Activated CD8-positive, alpha-beta T cell treated with anti-CD3 and anti-CD28 coated beads, Interleukin-2, amount 10 ng/mL, durations not matched to agents 7 days and 5 days (primary cell): ENCODE measurements around the gene CYP51A1. TPM values are rescaled to one million over a fixed set of nuclear protein-coding genes. Genes with fewer than 3 reads are reported as not detected.
"Not testable (repeated sequence)": the region's sequence is repeated elsewhere in the genome, so short reads cannot be mapped to it uniquely, and the experiment has no call there.

Source experiments
- ATAC-seq: fragments of 150-1000 bp; cut with Tn5 transposase; one replicate; pipeline ENCODE4 v1.10.0; 2021; ENCODE audit warnings: moderate library complexity
- CTCF ChIA-PET: fragments of 350-600 bp; sonication (Branson Sonifier 250); formaldehyde crosslinking; loops from one replicate; lab custom pipeline; 2021; ENCODE audit warnings: antibody characterized with exemption; lab: Charles Lee
- POLR2A ChIA-PET: fragments of 350-600 bp; sonication (Branson Sonifier 250); formaldehyde crosslinking; loops from one replicate; lab custom pipeline; 2021; ENCODE audit warnings: antibody characterized with exemption; lab: Charles Lee
- DNase-seq: peaks from one replicate; pipeline ENCODE4 v3.0.0-alpha.2; 2020
- H3K27ac Mint-ChIP-seq: one replicate; pipeline ENCODE4 v1.8.0; 2021; ENCODE audit warnings: mild to moderate bottlenecking, mixed read lengths
- H3K27me3 Mint-ChIP-seq: one replicate; pipeline ENCODE4 v1.8.0; 2021; ENCODE audit warnings: low read depth, mixed read lengths
- H3K36me3 Mint-ChIP-seq: one replicate; pipeline ENCODE4 v1.8.0; 2021; ENCODE audit warnings: low read depth, mixed read lengths
- H3K4me1 Mint-ChIP-seq: one replicate; pipeline ENCODE4 v1.8.0; 2021; ENCODE audit warnings: low read depth, mixed read lengths
- H3K4me3 Mint-ChIP-seq: one replicate; pipeline ENCODE4 v1.8.0; 2021; ENCODE audit warnings: mild to moderate bottlenecking, mixed read lengths
- H3K9me3 Mint-ChIP-seq: one replicate; pipeline ENCODE4 v1.8.0; 2022; ENCODE audit warnings: mixed read lengths; ENCODE audit not compliant: insufficient read depth
- total RNA-seq, 2 experiments: library from RNA; stranded (reverse); gene quantifications; one replicate each; pipeline ENCODE4 v1.2.3, GENCODE V29; 2021

CYP51A1 gene
- 10 to 100 TPM; 36.2 to 36.4 TPM for total RNA-seq

- Mint-ChIP-seq H3K36me3 (peaks cover 18% of the 10 kb centered on the region), H3K4me3 (peak within 1 kb of the TSS; percentile 95), H3K27ac (peak within 1 kb of the TSS; percentile 100), H3K4me1 (peaks cover 34% of the 10 kb centered on the region), H3K27me3 (no peaks in the 10 kb centered on the region), H3K9me3 (no peaks in the 10 kb centered on the region)
- peak; percentile 92 for ATAC-seq
- ChIA-PET CTCF (interaction anchor here (1.2 to 2.2 kb wide), 5 partner anchors 9 to 314 kb away, joined by 3 to 10 read pairs (median 3); partner anchors contain the start of genes GATAD1 and MTERF1), POLR2A (interaction anchor here (0.6 to 2.3 kb wide), 5 partner anchors 111 to 358 kb away, joined by 3 to 15 read pairs (median 10); partner anchors contain the start of genes AKAP9, ANKIB1, GATAD1 and KRIT1)
- peak; percentile 94 for DNase-seq
These were observed at the start of gene CYP51A1 for GRCh38 chr7:92134271-92135051. TSS of gene CYP51A1 (minus strand) at chr7:92134477. CDS start at chr7:92134364, 113 bp downstream.

- ATAC-seq (peak; percentile 100), DNase-seq (peak; percentile 92)
- H3K9me3 Mint-ChIP-seq: no peaks in the 10 kb centered on the region
- H3K36me3 Mint-ChIP-seq: no peaks in the 10 kb centered on the region
- ChIA-PET CTCF (interaction anchor here (0.5 to 1.4 kb wide), 21 partner anchors 10 to 269 kb away, joined by 3 to 13 read pairs (median 3); partner anchors contain the start of genes ANKIB1, GATAD1 and KRIT1), POLR2A (interaction anchor here (0.9 to 1.4 kb wide), 2 partner anchors 67 to 268 kb away, joined by 4 to 8 read pairs; partner anchors contain the start of genes ANKIB1, GATAD1 and KRIT1)
- H3K27me3 Mint-ChIP-seq: peaks cover 22% of the 10 kb centered on the region
- peak within 1 kb of the TSS; percentile 75 for H3K4me3 Mint-ChIP-seq
- H3K4me1 Mint-ChIP-seq: peaks cover 9% of the 10 kb centered on the region
- no peak within 1 kb of the TSS for H3K27ac Mint-ChIP-seq
These were observed 44.9 kb upstream of the CYP51A1 start, which contains the start of gene LRRD1 for GRCh38 chr7:92178928-92179924. TSS of gene LRRD1 (minus strand) at chr7:92179142. CDS start at chr7:92165202, 13,940 bp downstream.

DNA sequence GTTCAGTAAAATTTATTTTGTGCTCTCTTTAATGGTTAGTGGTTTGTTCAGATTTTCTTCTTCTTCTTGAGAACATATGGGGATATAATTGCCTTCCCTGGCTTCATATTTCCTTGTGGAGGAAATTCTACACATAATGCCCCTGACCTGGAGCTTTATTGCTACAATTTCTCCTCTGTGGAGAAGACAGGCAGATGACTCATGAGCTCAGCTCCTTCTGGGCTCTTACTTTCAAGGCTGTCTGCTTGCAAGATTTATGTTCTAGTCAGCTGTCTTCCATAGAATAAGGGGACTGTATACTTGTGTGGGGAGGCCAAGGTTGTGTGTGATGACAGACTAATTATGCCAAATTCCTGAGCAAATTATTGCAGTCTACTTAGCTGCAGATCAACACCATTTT lies 43.1 kb upstream of the CYP51A1 start:
- POLR2A ChIA-PET: no interaction called here
- H3K27ac Mint-ChIP-seq: no peak overlapping the region
- CTCF ChIA-PET: interaction anchor here (1.0 kb wide), 2 partner anchors 270 to 284 kb away, joined by 3 read pairs; partner anchors contain the start of gene GATAD1
- ATAC-seq (no peak), DNase-seq (no peak)
- H3K9me3 Mint-ChIP-seq: no peaks in the 10 kb centered on the region
- H3K4me1 Mint-ChIP-seq: peaks cover 9% of the 10 kb centered on the region
- no peaks in the 10 kb centered on the region for H3K36me3 Mint-ChIP-seq
- H3K27me3 Mint-ChIP-seq: peaks cover 32% of the 10 kb centered on the region
- H3K4me3 Mint-ChIP-seq: no peak overlapping the region

- H3K4me1 Mint-ChIP-seq, H3K9me3 Mint-ChIP-seq, POLR2A ChIA-PET, DNase-seq, H3K36me3 Mint-ChIP-seq, ATAC-seq, H3K4me3 Mint-ChIP-seq, H3K27ac Mint-ChIP-seq: not testable (repeated sequence)
- CTCF ChIA-PET: interaction anchor here (1.2 kb wide), 1 partner anchor 10 kb away, joined by 4 read pairs; the partner anchor contains the start of gene LRRD1
- H3K27me3 Mint-ChIP-seq: peaks cover 23% of the 10 kb centered on the region
These were observed 35.3 kb upstream of the CYP51A1 start for GRCh38 chr7:92169529-92169928.

DNA sequence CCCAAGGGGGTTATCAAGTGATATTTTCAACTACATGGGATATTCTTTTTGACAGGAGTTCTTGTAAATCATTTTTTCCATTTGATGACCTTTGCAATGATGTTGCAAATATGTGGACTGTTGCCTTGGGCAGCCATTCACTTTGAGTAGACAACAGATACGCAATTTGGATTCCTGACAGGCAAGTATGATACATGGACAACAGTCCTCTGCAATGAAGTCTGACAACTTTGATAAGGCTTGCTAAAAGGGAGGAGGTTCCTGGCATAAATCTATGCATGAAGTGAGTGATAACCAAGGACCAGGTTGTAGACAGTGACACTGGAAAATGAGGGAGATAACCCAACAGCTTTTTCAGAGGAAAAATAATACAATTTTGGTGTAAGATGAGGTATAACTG lies 27.0 kb upstream of the CYP51A1 start:
- H3K9me3 Mint-ChIP-seq: no peaks in the 10 kb centered on the region
- no peaks in the 10 kb centered on the region for H3K36me3 Mint-ChIP-seq
- H3K27ac Mint-ChIP-seq: no peak overlapping the region
- no peak for ATAC-seq
- DNase-seq: no peak
- CTCF ChIA-PET: interaction anchor here (1.3 kb wide), 1 partner anchor 263 kb away, joined by 6 read pairs; no protein-coding TSS in a partner anchor
- H3K4me1 Mint-ChIP-seq: peaks cover 5% of the 10 kb centered on the region
- no peak overlapping the region for H3K4me3 Mint-ChIP-seq
- peaks cover 17% of the 10 kb centered on the region for H3K27me3 Mint-ChIP-seq
- POLR2A ChIA-PET: no interaction called here

DNA sequence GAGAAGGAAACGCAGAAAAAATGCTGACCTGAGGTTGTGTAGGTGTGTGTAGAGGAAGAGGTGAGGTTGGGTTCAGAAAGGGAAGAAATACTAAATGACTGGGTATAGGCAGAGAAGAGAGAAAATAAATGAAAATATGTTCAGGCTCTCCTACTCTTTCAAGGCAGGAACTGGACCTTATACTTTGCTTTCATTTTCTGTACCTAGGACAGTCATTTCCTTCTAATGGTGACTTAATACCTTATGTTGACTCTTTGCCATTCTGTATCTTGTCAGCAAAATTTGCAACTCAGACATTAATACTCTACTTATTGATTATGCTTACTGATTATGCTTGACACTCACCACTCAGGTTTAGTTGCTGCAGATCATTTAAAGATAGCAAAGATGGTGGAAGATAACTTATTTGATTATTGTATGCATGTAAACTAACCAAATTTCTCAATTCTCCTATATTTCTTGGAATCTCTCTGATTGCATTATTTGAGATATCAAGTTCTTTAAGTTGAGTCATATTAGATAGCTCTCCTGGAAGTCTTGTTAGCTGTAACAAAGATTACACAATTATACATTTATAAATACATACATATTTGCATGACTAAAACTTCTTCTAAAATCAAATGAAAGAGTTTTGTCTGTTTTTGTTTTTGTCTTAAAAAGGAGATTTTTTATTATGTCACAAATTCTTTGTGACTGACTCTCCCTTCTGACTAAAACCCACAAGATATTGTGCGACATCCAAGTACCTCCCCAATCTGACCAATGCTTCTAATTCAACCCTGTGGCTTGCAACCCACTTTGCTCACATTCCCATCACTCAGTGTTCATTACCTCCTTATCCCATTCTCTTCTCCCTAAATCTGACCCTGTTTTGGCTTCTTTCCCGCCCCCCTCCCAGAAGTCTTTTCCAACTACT lies 24.6 kb upstream of the CYP51A1 start:
- Mint-ChIP-seq H3K9me3 (no peaks in the 10 kb centered on the region), H3K4me1 (peaks cover 5% of the 10 kb centered on the region), H3K36me3 (no peaks in the 10 kb centered on the region), H3K4me3 (no peak overlapping the region), H3K27ac (no peak overlapping the region), H3K27me3 (peaks cover 23% of the 10 kb centered on the region)
- no peak for ATAC-seq
- ChIA-PET POLR2A (no interaction called here), CTCF (no interaction called here)
- no peak for DNase-seq

GRCh38 chr7:92156990-92157389 lies 22.7 kb upstream of the CYP51A1 start:
- no peak for ATAC-seq
- Mint-ChIP-seq H3K27me3 (peaks cover 19% of the 10 kb centered on the region), H3K9me3 (no peaks in the 10 kb centered on the region), H3K4me1 (peaks cover 5% of the 10 kb centered on the region), H3K27ac (no peak overlapping the region), H3K4me3 (no peak overlapping the region), H3K36me3 (no peaks in the 10 kb centered on the region)
- ChIA-PET CTCF (no interaction called here), POLR2A (no interaction called here)
- DNase-seq: no peak

- Mint-ChIP-seq H3K4me3 (no peak overlapping the region), H3K4me1 (peaks cover 5% of the 10 kb centered on the region), H3K9me3 (no peaks in the 10 kb centered on the region), H3K27me3 (peaks cover 8% of the 10 kb centered on the region), H3K27ac (no peak overlapping the region), H3K36me3 (no peaks in the 10 kb centered on the region)
- ChIA-PET CTCF (interaction anchor here (1.6 kb wide), 1 partner anchor 20 kb away, joined by 3 read pairs; no protein-coding TSS in a partner anchor), POLR2A (no interaction called here)
- no peak for DNase-seq
- no peak for ATAC-seq
These were observed 20.9 kb upstream of the CYP51A1 start for GRCh38 chr7:92155108-92155739.

GRCh38 chr7:92150450-92151017 lies 16.3 kb upstream of the CYP51A1 start:
- H3K4me1 Mint-ChIP-seq: no peaks in the 10 kb centered on the region
- ChIA-PET CTCF (no interaction called here), POLR2A (no interaction called here)
- ATAC-seq: no peak
- H3K4me3 Mint-ChIP-seq: no peak overlapping the region
- H3K36me3 Mint-ChIP-seq: no peaks in the 10 kb centered on the region
- H3K27me3 Mint-ChIP-seq: peaks cover 5% of the 10 kb centered on the region
- no peak for DNase-seq
- no peaks in the 10 kb centered on the region for H3K9me3 Mint-ChIP-seq
- no peak overlapping the region for H3K27ac Mint-ChIP-seq

DNA sequence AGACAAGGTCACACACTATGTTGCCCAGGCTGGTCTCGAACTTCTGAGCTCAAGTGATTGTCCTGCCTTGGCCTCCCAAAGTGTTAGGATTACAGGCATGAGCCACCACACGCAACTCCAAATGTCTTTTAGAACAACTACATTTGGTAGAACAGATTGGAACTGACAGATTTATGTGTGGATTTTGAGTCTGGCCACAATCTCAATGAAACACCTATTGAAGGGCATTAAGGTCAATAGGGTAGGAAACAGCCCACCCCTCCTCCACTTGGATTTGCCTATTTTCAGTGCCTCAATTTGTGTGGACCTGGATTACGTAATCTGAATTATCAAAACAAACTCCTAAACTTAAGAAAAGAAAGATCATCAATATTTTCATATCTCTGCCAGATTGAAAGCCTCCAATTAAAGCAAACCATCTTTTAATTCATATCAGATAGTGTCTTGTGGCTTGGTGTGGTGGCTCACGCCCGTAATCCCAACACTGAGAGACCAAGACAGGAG lies 15.5 kb upstream of the CYP51A1 start:
- H3K4me3 Mint-ChIP-seq: no peak overlapping the region
- ATAC-seq (no peak), DNase-seq (no peak)
- H3K27ac Mint-ChIP-seq: no peak overlapping the region
- ChIA-PET CTCF (no interaction called here), POLR2A (no interaction called here)
- no peaks in the 10 kb centered on the region for H3K36me3 Mint-ChIP-seq
- H3K27me3 Mint-ChIP-seq: peaks cover 2% of the 10 kb centered on the region
- no peaks in the 10 kb centered on the region for H3K4me1 Mint-ChIP-seq
- H3K9me3 Mint-ChIP-seq: no peaks in the 10 kb centered on the region
